HCT116 (cell line): ENCODE measurements around the gene MATN3. TPM values are rescaled to one million over a fixed set of nuclear protein-coding genes. Genes with fewer than 3 reads are reported as not detected.

ENCODE experiments used
- ATAC-seq: fragments of 200-7000 bp; cut with Tn5 transposase; 2 replicates; pipeline ENCODE4 v1.9.1; 2020; ENCODE audit warnings: mild to moderate bottlenecking, moderate library complexity
- BruUV-seq: library from RNA; stranded (reverse); fragments of 400-500 nt; replicated peaks from 2 replicates; lab custom pipeline; 2021; lab: Mats Ljungman, UMichigan
- CTCF ChIA-PET: fragments of 300-600 bp; sonication (Branson Sonifier 250); formaldehyde crosslinking; loops from one replicate; lab custom pipeline; 2021; ENCODE audit warnings: antibody characterized with exemption; lab: Charles Lee
- POLR2A ChIA-PET: fragments of 300-600, 350-600 bp; sonication (Branson Sonifier 250); formaldehyde crosslinking; loops from one replicate; lab custom pipeline; 2021; ENCODE audit warnings: antibody characterized with exemption; lab: Charles Lee
- RAD21 ChIA-PET, 2 experiments: fragments of 300-600 bp; sonication (Branson Sonifier 250); formaldehyde crosslinking; loops; one replicate each; lab custom pipeline; 2023; ENCODE audit warnings: low total read pairs in 2 of 2; ENCODE audit not compliant: uncharacterized antibody in 2 of 2, unreplicated experiment in 2 of 2, low non-redundant PET in 1 of 2; lab: Charles Lee
- DNase-seq: peaks from one replicate; pipeline ENCODE4 v3.0.0-alpha.2; 2010; ENCODE audit warnings: low read depth, low spot score
- H2AFZ ChIP-seq: fragments of 200-600 bp; shearing (Covaris generic), sonication (generic); 2 replicates; pipeline ENCODE4 v1.6.1; 2017; ENCODE audit warnings: low read depth, mixed run types, mixed read lengths, antibody characterized with exemption, low read length; ENCODE audit not compliant: poor library complexity, severe bottlenecking
- H3K27ac ChIP-seq: 2 replicates; pipeline ENCODE4 v1.5.1; 2012; ENCODE audit warnings: low read depth, low read length
- H3K27me3 ChIP-seq: fragments of 200-600 bp; sonication (generic); 2 replicates; pipeline ENCODE4 v1.6.1; 2016; ENCODE audit warnings: mixed run types, low read length, mixed read lengths; ENCODE audit not compliant: insufficient read depth
- H3K36me3 ChIP-seq, 2 experiments: fragments of 200-500 bp in 1 of 2; fragments of 200-600 bp in 1 of 2; sonication (Bioruptor generic) in 1 of 2; sonication (generic) in 1 of 2; 2 replicates each; pipeline versions ENCODE4 v1.5.1 to v1.6.1; 2014 to 2016; ENCODE audit warnings: low read length in 2 of 2, inconsistent platforms in 1 of 2, mixed read lengths in 1 of 2, mixed run types in 1 of 2; ENCODE audit not compliant: insufficient read depth in 2 of 2, control insufficient read depth in 1 of 2
- H3K4me1 ChIP-seq, 2 experiments: fragments of 200-600 bp in 1 of 2; sonication (generic) in 1 of 2; 2 replicates each; pipeline versions ENCODE4 v1.5.1 to v1.6.1; 2012 to 2017; ENCODE audit warnings: low read length in 2 of 2, inconsistent platforms in 1 of 2, mild to moderate bottlenecking in 1 of 2, mixed read lengths in 1 of 2, mixed run types in 1 of 2, moderate library complexity in 1 of 2; ENCODE audit not compliant: insufficient read depth in 2 of 2, control insufficient read depth in 1 of 2
- H3K4me2 ChIP-seq: fragments of 200-600 bp; sonication (generic); 2 replicates; pipeline ENCODE4 v1.6.1; 2017; ENCODE audit warnings: mixed run types, low read length, mixed read lengths
- H3K4me3 ChIP-seq, 2 experiments: fragments of 200-600 bp in 1 of 2; sonication (generic) in 1 of 2; replicated peaks in 1 of 2; 2 replicates each; pipeline ENCODE4 v1.5.1; 2011 to 2016; ENCODE audit warnings: low read length in 2 of 2, control low read depth in 1 of 2, low read depth in 1 of 2, mild to moderate bottlenecking in 1 of 2, mixed read lengths in 1 of 2, mixed run types in 1 of 2
- H3K79me2 ChIP-seq: fragments of 200-600 bp; sonication (generic); 2 replicates; pipeline ENCODE4 v1.6.1; 2017; ENCODE audit warnings: mild to moderate bottlenecking, mixed run types, low read length, moderate library complexity, mixed read lengths; ENCODE audit not compliant: insufficient read depth
- H3K9ac ChIP-seq: fragments of 200-600 bp; sonication (generic); 2 replicates; pipeline ENCODE4 v1.6.1; 2016; ENCODE audit warnings: low read length, mixed read lengths
- H3K9me2 ChIP-seq: fragments of 200-600 bp; sonication (generic), shearing (Covaris generic); 2 replicates; pipeline ENCODE4 v1.6.1; 2017; ENCODE audit warnings: mixed run types, mild to moderate bottlenecking, moderate library complexity; ENCODE audit not compliant: insufficient read depth
- H3K9me3 ChIP-seq, 2 experiments: fragments of 200-500 bp in 1 of 2; fragments of 200-600 bp in 1 of 2; sonication (Bioruptor generic) in 1 of 2; sonication (generic) in 1 of 2; 2 replicates each; pipeline ENCODE4 v1.6.1; 2014 to 2017; ENCODE audit warnings: low read length in 2 of 2, mixed read lengths in 2 of 2, inconsistent platforms in 1 of 2, low read depth in 1 of 2, mild to moderate bottlenecking in 1 of 2, mixed run types in 1 of 2, moderate library complexity in 1 of 2; ENCODE audit not compliant: control insufficient read depth in 1 of 2, insufficient read depth in 1 of 2
- H4K20me1 ChIP-seq: fragments of 200-600 bp; sonication (generic), shearing (Covaris generic); 2 replicates; pipeline ENCODE4 v1.6.1; 2017; ENCODE audit warnings: mixed run types, mild to moderate bottlenecking, moderate library complexity; ENCODE audit not compliant: insufficient read depth
- ATF3 ChIP-seq: IDR thresholded peaks from 2 replicates; pipeline ENCODE4 v1.6.1; 2012
- CBX3 ChIP-seq: IDR thresholded peaks from 2 replicates; pipeline ENCODE4 v1.6.1; 2012; ENCODE audit warnings: low read depth
- CEBPB ChIP-seq: IDR thresholded peaks from 2 replicates; pipeline ENCODE4 v1.6.1; 2012; ENCODE audit warnings: low read depth
- CTCF ChIP-seq, 3 experiments: fragments of 200-600 bp in 1 of 3; sonication (generic) in 1 of 3; IDR thresholded peaks in 2 of 3; conservative IDR thresholded peaks in 1 of 3; 2 replicates each; pipeline ENCODE4 v1.5.1; 2012 to 2017; ENCODE audit warnings: low read depth in 2 of 3, low read length in 2 of 3, antibody characterized with exemption in 1 of 3, borderline replicate concordance in 1 of 3, control low read depth in 1 of 3, mild to moderate bottlenecking in 1 of 3, mixed read lengths in 1 of 3, mixed run types in 1 of 3, moderate library complexity in 1 of 3; ENCODE audit not compliant: insufficient read depth in 1 of 3
- EGR1 ChIP-seq: IDR thresholded peaks from 2 replicates; pipeline ENCODE4 v1.6.1; 2012; ENCODE audit warnings: low read depth
- ELF1 ChIP-seq: IDR thresholded peaks from 2 replicates; pipeline ENCODE4 v1.6.1; 2012; ENCODE audit warnings: low read depth, borderline replicate concordance
- EZH2 ChIP-seq: fragments of 200-600 bp; sonication (generic); IDR thresholded peaks from 2 replicates; pipeline ENCODE4 v1.6.1; 2017; ENCODE audit warnings: antibody characterized with exemption, mixed run types
- FOSL1 ChIP-seq: IDR thresholded peaks from 2 replicates; pipeline ENCODE4 v1.6.1; 2012; ENCODE audit warnings: low read depth
- JUND ChIP-seq: IDR thresholded peaks from 2 replicates; pipeline ENCODE4 v1.6.1; 2012
- MAX ChIP-seq: IDR thresholded peaks from 2 replicates; pipeline ENCODE4 v1.6.1; 2012
- POLR2A ChIP-seq: IDR thresholded peaks from 2 replicates; pipeline ENCODE4 v1.7.0; 2011; ENCODE audit warnings: borderline replicate concordance; ENCODE audit not compliant: insufficient read depth, insufficient read length; ENCODE audit errors: extremely low read depth
- RAD21 ChIP-seq: IDR thresholded peaks from 2 replicates; pipeline ENCODE4 v1.6.1; 2012; ENCODE audit warnings: low read depth, mild to moderate bottlenecking
- SIN3A ChIP-seq: IDR thresholded peaks from 2 replicates; pipeline ENCODE4 v1.6.1; 2012; ENCODE audit warnings: low read depth
- SP1 ChIP-seq: IDR thresholded peaks from 2 replicates; pipeline ENCODE4 v1.6.1; 2012; ENCODE audit warnings: low read depth
- SRF ChIP-seq: IDR thresholded peaks from 2 replicates; pipeline ENCODE4 v1.6.1; 2012; ENCODE audit warnings: low read depth
- TCF7L2 ChIP-seq: IDR thresholded peaks from 2 replicates; pipeline ENCODE4 v1.7.0; 2011; ENCODE audit warnings: borderline replicate concordance, inconsistent platforms; ENCODE audit not compliant: insufficient read depth, insufficient read length; ENCODE audit errors: extremely low read depth
- YY1 ChIP-seq: IDR thresholded peaks from 2 replicates; pipeline ENCODE4 v1.6.1; 2011; ENCODE audit warnings: low read length, low read depth, moderate library complexity, mild to moderate bottlenecking; ENCODE audit not compliant: insufficient replicate concordance; ENCODE audit errors: extremely low read depth
- ZBTB33 ChIP-seq: IDR thresholded peaks from 2 replicates; pipeline ENCODE4 v1.6.1; 2011; ENCODE audit warnings: mild to moderate bottlenecking, low read length, moderate library complexity; ENCODE audit not compliant: insufficient replicate concordance; ENCODE audit errors: extremely low read depth
- ZFX ChIP-seq: fragments of 450-650 bp; IDR thresholded peaks from 2 replicates; pipeline ENCODE4 v1.6.1; 2017
- ZNF274 ChIP-seq: fragments of 200-500 bp; sonication (Bioruptor generic); IDR thresholded peaks from 2 replicates; pipeline ENCODE4 v1.6.1; 2014; ENCODE audit warnings: mild to moderate bottlenecking, low read depth, low read length, inconsistent platforms
- intact Hi-C: fragments of 100-400 bp; cut with micrococcal nuclease; formaldehyde crosslinking; loops from 2 replicates; pipeline ENCODE4 v1.10.0; 2022
- total RNA-seq: library from RNA; stranded (reverse); gene quantifications from one replicate; pipeline ENCODE4 v1.2.1, GENCODE V29; 2021; ENCODE audit not compliant: unreplicated experiment

Gene MATN3
- total RNA-seq, 1 experiment from 2014 or later = not detected

GRCh38 chr2:20035955-20036666, 23.6 kb upstream of the MATN3 start:
- ATAC-seq (no peak), DNase-seq (no peak)
- CTCF ChIA-PET = interaction anchor here (1.1 to 1.4 kb wide), 2 partner anchors 21 kb away, joined by 6 to 7 read pairs; no protein-coding TSS in a partner anchor
- BruUV-seq = TSS peak; percentile 15
- H3K4me1 ChIP-seq = no peaks in the 10 kb centered on the region
- H3K27me3 ChIP-seq = no peaks in the 10 kb centered on the region
- intact Hi-C loops = no loop called here
- no peak overlapping the region for H3K4me3 ChIP-seq
- no peaks in the 10 kb centered on the region for H3K9me2 ChIP-seq
- peaks cover 38 to 45% of the 10 kb centered on the region in 2 experiments for H3K36me3 ChIP-seq
- no peak for TF ChIP-seq YY1
- no peak for TF ChIP-seq CEBPB
- TF ChIP-seq SP1 = no peak
- no peak for TF ChIP-seq EGR1
- TF ChIP-seq ZBTB33 = no peak
- TF ChIP-seq FOSL1 = no peak
- no peak for TF ChIP-seq SIN3A
- TF ChIP-seq MAX = no peak
- no peak for TF ChIP-seq SRF
- TF ChIP-seq ATF3 = no peak
- no peak for TF ChIP-seq POLR2A
- no peak for TF ChIP-seq JUND
- TF ChIP-seq ZNF274 = no peak
- no peak for TF ChIP-seq CTCF (IDR thresholded peaks at IDR 0.05 in 2 of 3, conservative IDR thresholded peaks at IDR 0.05 in 1 of 3; ENCODE audit: borderline replicate concordance in 1 of 3, insufficient read depth in 1 of 3, low read depth in 2 of 3, low read length in 2 of 3)
- no peak for TF ChIP-seq ZFX
- TF ChIP-seq TCF7L2 = no peak
- no peak for TF ChIP-seq RAD21
- TF ChIP-seq EZH2 = no peak
- no peak for TF ChIP-seq ELF1
- no peak for TF ChIP-seq CBX3
- no peaks in the 10 kb centered on the region for H4K20me1 ChIP-seq
- H3K4me2 ChIP-seq = no peak overlapping the region
- no peak overlapping the region for H3K9ac ChIP-seq
- POLR2A ChIA-PET = interaction anchor here (1.7 kb wide), 1 partner anchor 15 kb away, joined by 4 read pairs; the partner anchor contains the start of gene LAPTM4A
- 0 out of 2 replicates have a peak, but pooled peaks cover under 1% of the 10 kb centered on the region for H3K79me2 ChIP-seq
- no peak overlapping the region for H3K27ac ChIP-seq
- H2AFZ ChIP-seq = no peak overlapping the region
- RAD21 ChIA-PET = no interaction called here
- no peaks in the 10 kb centered on the region for H3K9me3 ChIP-seq
